ENCODE measurements around the gene ANKRD52.
"Not testable (repeated sequence)": the region's sequence is repeated elsewhere in the genome, so short reads cannot be mapped to it uniquely, and the experiment has no call there.

ANKRD52 gene

GRCh38 chr12:56258068-56258819 is at the start of gene ANKRD52:
ANKRD52 (minus strand) TSS chr12:56258384; CDS start chr12:56258269, 115 bp downstream.
- peak; percentile 87 for DNase-seq

- DNase-seq: no peak
Measured at GRCh38 chr12:56307221-56307965, 49.2 kb upstream of the ANKRD52 start.

- DNase-seq: no peak
Measured at GRCh38 chr12:56304872-56305590, 46.8 kb upstream of the ANKRD52 start.

- no peak for DNase-seq
Measured at GRCh38 chr12:56304276-56304675, 46.1 kb upstream of the ANKRD52 start.

- no peak for DNase-seq
Measured at GRCh38 chr12:56300644-56301464, 42.7 kb upstream of the ANKRD52 start.

GRCh38 chr12:56299853-56300643 is 41.9 kb upstream of the ANKRD52 start, which contains the start of gene CS:
CS (minus strand) TSS chr12:56300330; CDS start chr12:56300201, 129 bp downstream.
- peak; percentile 100 for DNase-seq

GRCh38 chr12:56299308-56299852 is 41.2 kb upstream of the ANKRD52 start:
- DNase-seq: peak; percentile 39

- no peak for DNase-seq
Measured at GRCh38 chr12:56298828-56299227, 40.6 kb upstream of the ANKRD52 start.

GRCh38 chr12:56297400-56297799 is 39.2 kb upstream of the ANKRD52 start:
- DNase-seq: peak; percentile 12

- no peak for DNase-seq
Measured at GRCh38 chr12:56296295-56296694, 38.1 kb upstream of the ANKRD52 start.

- no peak for DNase-seq
Measured at GRCh38 chr12:56293795-56294194, 35.6 kb upstream of the ANKRD52 start.

GRCh38 chr12:56288705-56289387 is 30.7 kb upstream of the ANKRD52 start:
- DNase-seq: no peak

GRCh38 chr12:56286044-56286830 is 28.1 kb upstream of the ANKRD52 start:
- no peak for DNase-seq

- DNase-seq: not testable (repeated sequence)
Measured at GRCh38 chr12:56284263-56284662, 26.1 kb upstream of the ANKRD52 start.

- no peak for DNase-seq
Measured at GRCh38 chr12:56282579-56282978, 24.4 kb upstream of the ANKRD52 start.

GRCh38 chr12:56282030-56282429 is 23.8 kb upstream of the ANKRD52 start:
- no peak for DNase-seq

GRCh38 chr12:56280849-56281248 is 22.7 kb upstream of the ANKRD52 start:
- no peak for DNase-seq

- DNase-seq: no peak
Measured at GRCh38 chr12:56278905-56279304, 20.7 kb upstream of the ANKRD52 start.

GRCh38 chr12:56274299-56274698 is 16.1 kb upstream of the ANKRD52 start:
- DNase-seq: no peak

- DNase-seq: not testable (repeated sequence)
Measured at GRCh38 chr12:56272468-56272867, 14.3 kb upstream of the ANKRD52 start.
